HG03439 (cell line): Measurements from ENCODE around the gene CMTM7.

Experiments
- ATAC-seq: cut with Tn5 transposase; IDR thresholded peaks from one replicate; pipeline ENCODE4 v1.9.1; 2021; ENCODE audit warnings: mild to moderate bottlenecking, moderate library complexity; ENCODE audit not compliant: unreplicated experiment

Gene CMTM7

GRCh38 chr3:32411442-32411841 lies 19.8 kb downstream of the CMTM7 start:
- ATAC-seq, result no peak

GRCh38 chr3:32412887-32413286 lies 21.2 kb downstream of the CMTM7 start:
- no peak for ATAC-seq

GRCh38 chr3:32413845-32414521 lies 22.3 kb downstream of the CMTM7 start:
- no peak for ATAC-seq

GRCh38 chr3:32414522-32415202 lies 23.0 kb downstream of the CMTM7 start:
- ATAC-seq, result no peak

- ATAC-seq, result no peak
Measured at GRCh38 chr3:32419742-32420125, 28.1 kb downstream of the CMTM7 start.

GRCh38 chr3:32420126-32421038 lies 28.7 kb downstream of the CMTM7 start:
- peak; percentile 69 for ATAC-seq

GRCh38 chr3:32421185-32421584 lies 29.5 kb downstream of the CMTM7 start:
- no peak for ATAC-seq

- no peak for ATAC-seq
Measured at GRCh38 chr3:32421991-32422859, 30.6 kb downstream of the CMTM7 start.

GRCh38 chr3:32422943-32423342 lies 31.3 kb downstream of the CMTM7 start:
- ATAC-seq, result no peak

- no peak for ATAC-seq
Measured at GRCh38 chr3:32423534-32423933, 31.9 kb downstream of the CMTM7 start.

GRCh38 chr3:32423956-32424557 lies 32.4 kb downstream of the CMTM7 start:
- ATAC-seq, result no peak

GRCh38 chr3:32424581-32425250 lies 33.1 kb downstream of the CMTM7 start:
- no peak for ATAC-seq

GRCh38 chr3:32428092-32429068 lies 36.7 kb downstream of the CMTM7 start:
- ATAC-seq, result peak; percentile 52

- no peak for ATAC-seq
Measured at GRCh38 chr3:32430900-32431299, 39.2 kb downstream of the CMTM7 start.

GRCh38 chr3:32431481-32431880 lies 39.8 kb downstream of the CMTM7 start:
- no peak for ATAC-seq

- ATAC-seq, result no peak
Measured at GRCh38 chr3:32432045-32432710, 40.5 kb downstream of the CMTM7 start.

- peak; percentile 48 for ATAC-seq
Measured at GRCh38 chr3:32432711-32433530, 41.3 kb downstream of the CMTM7 start.
